ENCODE measurements around the gene MEIS2. TPM values are rescaled to one million over a fixed set of nuclear protein-coding genes. Genes with fewer than 3 reads are reported as not detected.

MEIS2 gene
- total RNA-seq, 2 experiments from 2014 or later: 0.14 TPM; not detected in 1

DNA sequence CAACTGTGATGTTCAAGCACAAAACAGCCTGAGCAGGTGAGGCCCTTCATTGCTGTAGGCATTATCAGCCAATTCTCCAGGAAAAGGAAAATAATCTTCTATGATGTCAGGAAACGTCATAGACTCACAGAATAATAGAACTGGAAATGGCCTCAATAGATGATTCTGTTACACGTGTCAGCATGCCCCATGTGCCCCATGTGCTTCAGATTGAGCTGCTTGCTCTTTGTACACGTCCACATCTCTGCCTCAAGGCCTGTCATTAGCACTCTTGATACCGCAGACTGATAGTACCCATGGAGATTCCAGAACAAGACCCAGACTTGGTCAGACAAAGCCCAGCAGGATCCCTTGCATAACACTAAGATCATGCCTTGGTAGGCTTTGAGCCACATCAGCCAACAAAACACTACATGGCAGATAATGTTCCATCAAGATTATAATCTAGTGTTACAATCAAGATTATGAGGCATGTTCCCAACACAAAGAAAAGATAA, 95.9 kb downstream of the MEIS2 start:
- Mint-ChIP-seq H3K27ac (no peak overlapping the region), H3K27me3 (peaks cover 4% of the 10 kb centered on the region), H3K4me1 (ENCODE audit: low read depth) (no peaks in the 10 kb centered on the region), H3K9me3 (peaks cover 2% of the 10 kb centered on the region), H3K36me3 (ENCODE audit: low read depth) (no peaks in the 10 kb centered on the region), H3K4me3 (no peak overlapping the region)
- DNase-seq: no peak
- POLR2A ChIA-PET: no interaction called here
- TF ChIP-seq CTCF (IDR thresholded peaks at IDR 0.05): no peak
- ATAC-seq: no peak
- CTCF ChIA-PET: no interaction called here
- intact Hi-C loops (cut with micrococcal nuclease): no loop called here

DNA sequence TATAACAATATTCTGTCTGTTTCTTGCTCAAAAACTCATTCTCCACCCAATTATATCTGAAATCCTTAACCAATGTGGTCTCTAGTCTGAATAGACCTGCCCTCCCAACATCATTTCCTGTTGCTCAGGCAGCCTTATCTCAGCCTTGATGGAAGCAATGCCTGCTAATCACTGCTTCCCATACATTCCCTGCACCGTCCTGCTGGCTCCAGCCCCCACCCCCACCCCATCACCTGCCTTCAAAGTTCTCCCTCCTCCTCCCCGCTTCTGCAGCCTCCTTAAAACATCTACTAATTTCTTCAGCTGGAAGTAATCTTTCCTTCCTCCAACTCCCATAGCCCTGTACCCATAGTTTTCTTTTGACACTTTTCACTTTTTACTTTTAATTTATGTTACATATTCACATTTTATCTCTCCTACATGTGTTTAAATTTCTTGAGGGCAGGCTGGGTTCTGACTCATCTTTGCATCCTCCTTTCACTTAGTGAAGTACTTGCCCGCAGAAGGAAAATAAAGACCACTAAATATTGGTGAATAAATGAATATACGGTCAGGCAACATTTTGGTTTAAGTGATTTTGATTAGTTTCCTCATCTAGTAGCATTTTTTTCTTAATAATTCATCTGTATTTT, 98.2 kb downstream of the MEIS2 start:
- no peak for DNase-seq
- TF ChIP-seq CTCF (IDR thresholded peaks at IDR 0.05): no peak
- Mint-ChIP-seq H3K27ac (no peak overlapping the region), H3K36me3 (ENCODE audit: low read depth) (no peaks in the 10 kb centered on the region), H3K27me3 (peaks cover 4% of the 10 kb centered on the region), H3K9me3 (peaks cover 2% of the 10 kb centered on the region), H3K4me3 (no peak overlapping the region), H3K4me1 (ENCODE audit: low read depth) (no peaks in the 10 kb centered on the region)
- POLR2A ChIA-PET: no interaction called here
- no peak for ATAC-seq
- CTCF ChIA-PET: no interaction called here
- intact Hi-C loops (cut with micrococcal nuclease): no loop called here

- Mint-ChIP-seq H3K27me3 (peaks cover 4% of the 10 kb centered on the region), H3K4me3 (no peak overlapping the region), H3K27ac (no peak overlapping the region), H3K9me3 (peaks cover 2% of the 10 kb centered on the region), H3K4me1 (ENCODE audit: low read depth) (no peaks in the 10 kb centered on the region), H3K36me3 (ENCODE audit: low read depth) (no peaks in the 10 kb centered on the region)
- POLR2A ChIA-PET: no interaction called here
- DNase-seq (no peak), ATAC-seq (no peak)
- intact Hi-C loops (cut with micrococcal nuclease): no loop called here
- CTCF ChIA-PET: no interaction called here
- no peak for TF ChIP-seq CTCF (IDR thresholded peaks at IDR 0.05)
Observed at GRCh38 chr15:37001417-37001816, 98.9 kb downstream of the MEIS2 start.

DNA sequence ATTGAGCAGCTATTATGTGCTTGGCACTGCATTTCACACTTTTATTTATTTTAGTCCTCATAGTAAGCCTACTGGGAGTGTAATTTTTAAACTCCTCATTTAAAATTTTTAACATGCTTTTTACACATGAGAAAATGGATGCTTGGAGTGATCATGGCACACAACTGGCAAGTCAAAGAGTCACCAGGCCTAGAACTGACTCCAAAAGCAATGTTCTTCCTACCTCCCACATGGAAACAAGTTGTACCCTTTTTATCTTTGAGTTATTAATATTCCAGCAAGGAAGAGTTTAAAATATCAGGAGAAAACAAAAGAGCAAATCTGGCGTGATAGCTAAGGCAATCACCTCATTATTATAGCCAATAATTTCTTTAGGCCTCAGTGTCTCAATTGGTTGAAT, 100.6 kb downstream of the MEIS2 start:
- H3K4me3 Mint-ChIP-seq: no peak overlapping the region
- no peak for ATAC-seq
- no peaks in the 10 kb centered on the region for H3K4me1 Mint-ChIP-seq (ENCODE audit: low read depth)
- ChIA-PET POLR2A (interaction anchor here (0.7 kb wide), 1 partner anchor 35 kb away, joined by 3 read pairs; no protein-coding TSS in a partner anchor), CTCF (no interaction called here)
- no peak for DNase-seq
- no peaks in the 10 kb centered on the region for H3K36me3 Mint-ChIP-seq (ENCODE audit: low read depth)
- intact Hi-C loops (cut with micrococcal nuclease): no loop called here
- TF ChIP-seq CTCF (IDR thresholded peaks at IDR 0.05): no peak
- H3K27me3 Mint-ChIP-seq: peaks cover 4% of the 10 kb centered on the region
- peaks cover 2% of the 10 kb centered on the region for H3K9me3 Mint-ChIP-seq
- no peak overlapping the region for H3K27ac Mint-ChIP-seq

- DNase-seq (no peak), ATAC-seq (no peak)
- Mint-ChIP-seq H3K27me3 (no peaks in the 10 kb centered on the region), H3K9me3 (no peaks in the 10 kb centered on the region), H3K4me3 (no peak overlapping the region), H3K36me3 (ENCODE audit: low read depth) (no peaks in the 10 kb centered on the region), H3K27ac (no peak overlapping the region), H3K4me1 (ENCODE audit: low read depth) (no peaks in the 10 kb centered on the region)
- intact Hi-C loops (cut with micrococcal nuclease): no loop called here
- ChIA-PET POLR2A (no interaction called here), CTCF (no interaction called here)
- no peak for TF ChIP-seq CTCF (IDR thresholded peaks at IDR 0.05)
Observed at GRCh38 chr15:36996538-36997181, 103.7 kb downstream of the MEIS2 start.

All from activated CD8-positive, alpha-beta T cell treated with anti-CD3 and anti-CD28 coated beads for 36 hours (primary cell).